Keratinocyte (primary cell): ENCODE data around the gene ZDHHC21. TPM values are rescaled to one million over a fixed set of nuclear protein-coding genes. Genes with fewer than 3 reads are reported as not detected.

Source experiments
- DNase-seq: peaks from one replicate; pipeline ENCODE4 v3.0.0-alpha.2; 2011; ENCODE audit warnings: low read depth, missing footprints, low spot score
- FAIRE-seq: peaks from 2 replicates; lab custom pipeline; 2011; peaks lifted over from hg19 to GRCh38; lab: Jason Lieb, UNC
- H2AFZ ChIP-seq: 2 replicates; pipeline ENCODE4 v1.6.0; 2012; ENCODE audit warnings: low read length, control low read depth, inconsistent platforms; ENCODE audit not compliant: control insufficient read depth
- H3K27ac ChIP-seq: 2 replicates; pipeline ENCODE4 v1.5.1; 2011; ENCODE audit warnings: low read length; ENCODE audit not compliant: control insufficient read depth, insufficient read depth
- H3K27me3 ChIP-seq: 3 replicates; pipeline ENCODE4 v1.6.0; 2011; ENCODE audit warnings: low read length; ENCODE audit not compliant: control insufficient read depth, insufficient read depth; ENCODE audit errors: extremely low read depth
- H3K36me3 ChIP-seq, 2 experiments: 2 replicates in 1 of 2; 3 replicates in 1 of 2; pipeline ENCODE4 v1.5.1; 2011; ENCODE audit warnings: low read length in 2 of 2, mild to moderate bottlenecking in 1 of 2; ENCODE audit not compliant: control insufficient read depth in 2 of 2, insufficient read depth in 2 of 2; ENCODE audit errors: extremely low read depth in 1 of 2
- H3K4me1 ChIP-seq: 3 replicates; pipeline ENCODE4 v1.5.1; 2011; ENCODE audit warnings: low read length; ENCODE audit not compliant: control insufficient read depth, insufficient read depth; ENCODE audit errors: extremely low read depth
- H3K4me2 ChIP-seq: 3 replicates; pipeline ENCODE4 v1.6.0; 2011; ENCODE audit warnings: low read depth, low read length; ENCODE audit not compliant: control insufficient read depth, insufficient read depth; ENCODE audit errors: extremely low read depth
- H3K4me3 ChIP-seq, 3 experiments: fragments of 200-600 bp in 1 of 3; sonication (generic) in 1 of 3; 2 replicates in 2 of 3; 3 replicates in 1 of 3; pipeline ENCODE4 v1.5.1; 2011 to 2016; ENCODE audit warnings: low read length in 3 of 3, mild to moderate bottlenecking in 3 of 3, control low read depth in 2 of 3, inconsistent platforms in 1 of 3, low read depth in 1 of 3, mixed read lengths in 1 of 3, mixed run types in 1 of 3, moderate library complexity in 1 of 3; ENCODE audit not compliant: control insufficient read depth in 2 of 3, insufficient read depth in 2 of 3; ENCODE audit errors: extremely low read depth in 1 of 3
- H3K79me2 ChIP-seq: 2 replicates; pipeline ENCODE4 v1.6.0; 2012; ENCODE audit warnings: low read length; ENCODE audit not compliant: control insufficient read depth, insufficient read depth
- H3K9ac ChIP-seq: 3 replicates; pipeline ENCODE4 v1.6.0; 2011; ENCODE audit warnings: low read length; ENCODE audit not compliant: control insufficient read depth, insufficient read depth; ENCODE audit errors: extremely low read depth
- H3K9me1 ChIP-seq: 3 replicates; pipeline ENCODE4 v1.6.0; 2011; ENCODE audit warnings: low read length; ENCODE audit not compliant: control insufficient read depth, insufficient read depth; ENCODE audit errors: extremely low read depth
- H3K9me3 ChIP-seq: 2 replicates; pipeline ENCODE4 v1.5.1; 2012; ENCODE audit warnings: low read depth, low read length; ENCODE audit not compliant: control insufficient read depth
- H4K20me1 ChIP-seq: 3 replicates; pipeline ENCODE4 v1.6.0; 2011; ENCODE audit warnings: low read length; ENCODE audit not compliant: control insufficient read depth, insufficient read depth; ENCODE audit errors: extremely low read depth
- EZH2 ChIP-seq: IDR thresholded peaks from one replicate; pipeline ENCODE4 v1.6.1; 2012; ENCODE audit warnings: inconsistent platforms, mild to moderate bottlenecking, low read length, moderate library complexity
- dilution Hi-C: fragments of 300-500 bp; cut with MboI; formaldehyde crosslinking; loops from one replicate; pipeline ENCODE4 v1.7.0; 2020; ENCODE audit warnings: low sequenced_read_pairs; ENCODE audit not compliant: extremely low pct_ligation_motif_present
- polyA plus RNA-seq, 5 experiments: library from polyadenylated mRNA; depleted of rRNA in 3 of 5; stranded (reverse) in 3 of 5; stranded (forward) in 1 of 5; unstranded in 1 of 5; fragments of >200 nt; gene quantifications; 1 replicate in 1 of 5; 2 replicates in 3 of 5; 3 replicates in 1 of 5; pipeline versions ENCODE4 v1.2.1 to v1.2.3, GENCODE V29; 2011 to 2012; ENCODE audit warnings: missing spikeins in 2 of 5, low read depth in 1 of 5, low replicate concordance in 1 of 5
- TF ChIP-seq, protein P1 (sequence below), 3 experiments: IDR thresholded peaks in 1 of 3; conservative IDR thresholded peaks in 1 of 3; optimal IDR thresholded peaks in 1 of 3; 2 replicates in 2 of 3; 3 replicates in 1 of 3; pipeline versions ENCODE3 to v1.5.1; 2011; ENCODE audit warnings: low read length in 3 of 3, mild to moderate bottlenecking in 3 of 3, moderate library complexity in 2 of 3, control low read depth in 1 of 3, inconsistent platforms in 1 of 3; ENCODE audit not compliant: insufficient read depth in 2 of 3; ENCODE audit errors: extremely low read depth in 1 of 3

ZDHHC21 gene
- polyA plus RNA-seq, 1 donor (not counting 4 experiments of a cell fraction or from before 2014, with no cell fraction given) = 4.2 TPM

DNA sequence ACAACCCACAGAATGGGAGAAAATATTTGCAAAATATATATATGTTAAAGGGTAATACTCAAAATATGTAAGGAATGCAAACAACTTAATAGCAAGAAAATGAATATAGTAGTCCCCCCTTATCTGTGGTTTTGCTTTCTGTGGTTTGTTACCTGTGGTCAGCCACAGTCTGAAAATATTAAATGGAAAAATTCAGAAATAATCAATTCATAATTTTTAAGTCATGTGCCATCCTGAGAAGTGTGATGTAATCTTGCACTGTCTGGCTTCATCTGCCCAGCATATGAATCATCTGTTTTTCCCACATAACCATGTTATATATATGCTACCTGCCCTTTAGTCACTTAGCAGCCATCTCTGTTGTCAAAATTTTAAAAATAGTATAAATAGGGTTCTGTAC lies 17.6 kb upstream of the ZDHHC21 start:
- Histone ChIP-seq H2AFZ (no peak overlapping the region), H3K79me2 (no peaks in the 10 kb centered on the region), H4K20me1 (no peaks in the 10 kb centered on the region), H3K9me1 (no peaks in the 10 kb centered on the region), H3K9ac (no peak overlapping the region), H3K9me3 (no peaks in the 10 kb centered on the region), H3K4me3 (no peak overlapping the region), H3K27ac (peak overlapping the region; percentile 45), H3K27me3 (no peaks in the 10 kb centered on the region), H3K4me2 (peak overlapping the region; percentile 17), H3K4me1 (peaks cover 19% of the 10 kb centered on the region), H3K36me3 (no peaks in the 10 kb centered on the region)
- TF ChIP-seq, protein P1, sequence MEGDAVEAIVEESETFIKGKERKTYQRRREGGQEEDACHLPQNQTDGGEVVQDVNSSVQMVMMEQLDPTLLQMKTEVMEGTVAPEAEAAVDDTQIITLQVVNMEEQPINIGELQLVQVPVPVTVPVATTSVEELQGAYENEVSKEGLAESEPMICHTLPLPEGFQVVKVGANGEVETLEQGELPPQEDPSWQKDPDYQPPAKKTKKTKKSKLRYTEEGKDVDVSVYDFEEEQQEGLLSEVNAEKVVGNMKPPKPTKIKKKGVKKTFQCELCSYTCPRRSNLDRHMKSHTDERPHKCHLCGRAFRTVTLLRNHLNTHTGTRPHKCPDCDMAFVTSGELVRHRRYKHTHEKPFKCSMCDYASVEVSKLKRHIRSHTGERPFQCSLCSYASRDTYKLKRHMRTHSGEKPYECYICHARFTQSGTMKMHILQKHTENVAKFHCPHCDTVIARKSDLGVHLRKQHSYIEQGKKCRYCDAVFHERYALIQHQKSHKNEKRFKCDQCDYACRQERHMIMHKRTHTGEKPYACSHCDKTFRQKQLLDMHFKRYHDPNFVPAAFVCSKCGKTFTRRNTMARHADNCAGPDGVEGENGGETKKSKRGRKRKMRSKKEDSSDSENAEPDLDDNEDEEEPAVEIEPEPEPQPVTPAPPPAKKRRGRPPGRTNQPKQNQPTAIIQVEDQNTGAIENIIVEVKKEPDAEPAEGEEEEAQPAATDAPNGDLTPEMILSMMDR (optimal IDR thresholded peaks at IDR 0.05 in 1 of 3, IDR thresholded peaks at IDR 0.05 in 1 of 3, conservative IDR thresholded peaks at IDR 0.05 in 1 of 3; ENCODE audit: extremely low read depth in 1 of 3, insufficient read depth in 2 of 3, low read length in 3 of 3) = no peak
- DNase-seq = peak; percentile 52
- dilution Hi-C loops = no loop called here
- peak; percentile 34 for FAIRE-seq

GRCh38 chr9:14706530-14707140 lies 13.4 kb upstream of the ZDHHC21 start:
- DNase-seq (no peak), FAIRE-seq (no peak)
- Histone ChIP-seq H3K9me3 (peaks cover 2% of the 10 kb centered on the region), H3K4me1 (peaks cover 11% of the 10 kb centered on the region), H2AFZ (no peak overlapping the region), H3K4me2 (no peak overlapping the region), H3K27me3 (no peaks in the 10 kb centered on the region), H3K9me1 (no peaks in the 10 kb centered on the region), H4K20me1 (no peaks in the 10 kb centered on the region), H3K27ac (no peak overlapping the region), H3K4me3 (no peak overlapping the region), H3K36me3 (no peaks in the 10 kb centered on the region), H3K79me2 (no peaks in the 10 kb centered on the region), H3K9ac (no peak overlapping the region)
- no peak for TF ChIP-seq EZH2
- TF ChIP-seq, protein P1 (optimal IDR thresholded peaks at IDR 0.05 in 1 of 3, IDR thresholded peaks at IDR 0.05 in 1 of 3, conservative IDR thresholded peaks at IDR 0.05 in 1 of 3; ENCODE audit: extremely low read depth in 1 of 3, insufficient read depth in 2 of 3, low read length in 3 of 3) = no peak
- dilution Hi-C loops = no loop called here
